Heart left ventricle (tissue), 16 donors: Measurements from ENCODE around the gene FOS. TPM values are rescaled to one million over a fixed set of nuclear protein-coding genes. Genes with fewer than 3 reads are reported as not detected.

Experiments used
- ATAC-seq, 4 donors: fragments of 200-7000 bp; cut with Tn5 transposase; one replicate each; pipeline ENCODE4 v1.9.1; 2020 to 2022; ENCODE audit warnings: moderate library complexity in 4 of 4, mild to moderate bottlenecking in 3 of 4, moderate number of reproducible peaks in 1 of 4
- DNase-seq, 5 donors: peaks; one replicate each; pipeline ENCODE4 v3.0.0-alpha.2; 2020
- H3K27ac ChIP-seq, 12 donors: fragments of 200-600 bp; sonication (generic) in 4 of 12; one replicate each; pipeline versions ENCODE4 v1.5.0 to v1.8.0; 2016 to 2022; ENCODE audit warnings: mild to moderate bottlenecking in 2 of 12
- H3K27me3 ChIP-seq, 9 donors: fragments of 200-600 bp; sonication (generic) in 2 of 9; one replicate each; pipeline versions ENCODE4 v1.5.1 to v1.8.0; 2016 to 2022; ENCODE audit warnings: mild to moderate bottlenecking in 3 of 9
- H3K36me3 ChIP-seq, 9 donors: fragments of 200-600 bp; sonication (generic) in 2 of 9; one replicate each; pipeline versions ENCODE4 v1.5.0 to v1.8.0; 2018 to 2022; ENCODE audit warnings: mild to moderate bottlenecking in 2 of 9
- H3K4me1 ChIP-seq, 12 donors: fragments of 200-600 bp; sonication (generic) in 4 of 12; one replicate each; pipeline versions ENCODE4 v1.5.0 to v1.8.0; 2016 to 2022; ENCODE audit warnings: mild to moderate bottlenecking in 3 of 12
- H3K4me3 ChIP-seq, 12 donors: fragments of 200-600 bp; sonication (generic) in 4 of 12; one replicate each; pipeline versions ENCODE4 v1.5.0 to v1.8.0; 2017 to 2022; ENCODE audit warnings: mild to moderate bottlenecking in 9 of 12, moderate library complexity in 4 of 12
- H3K9me3 ChIP-seq, 12 donors: fragments of 200-600 bp; sonication (generic) in 4 of 12; one replicate each; pipeline versions ENCODE4 v1.5.0 to v1.8.0; 2016 to 2022; ENCODE audit warnings: mild to moderate bottlenecking in 1 of 12
- POLR2A ChIP-seq, 2 donors: fragments of 450-650 bp; IDR thresholded peaks; one replicate each; pipeline ENCODE4 v1.6.1; 2017; ENCODE audit warnings: antibody characterized with exemption in 2 of 2, mild to moderate bottlenecking in 2 of 2, moderate library complexity in 2 of 2
- WGBS, 4 donors: extraction: QIAGEN DNeasy Blood & Tissue Kit in 2 of 4; methylation state at CpG; one replicate each; pipeline versions ENCODE4 v1.1.5 to v1.1.7; 2013 to 2018; 5-methylcytosine and 5-hydroxymethylcytosine counted together
- intact Hi-C, 10 donors: fragments of 100-400 bp; cut with DNase I; formaldehyde crosslinking; loops; one replicate each; pipeline versions ENCODE4 v1.11.1 to v1.14.2; 2022
- polyA plus RNA-seq, 2 donors: library from polyadenylated mRNA; stranded (reverse); fragments of 200-250 nt; gene quantifications; one replicate each; pipeline ENCODE4 v1.2.3, GENCODE V29; 2013
- total RNA-seq, 9 donors: library from RNA; depleted of rRNA in 2 of 9; stranded (reverse); fragments of >200 nt in 2 of 9; fragmentation: NEBNext Ultra II Directional in 3 of 9; extraction: Animal tissue kit (Norgen Biotek cat#: 25700) in 3 of 9; gene quantifications; one replicate each; pipeline versions ENCODE4 v1.1.0 to v1.2.4, GENCODE V29; 2016 to 2023
- TF ChIP-seq, protein P1 (sequence below), 12 donors: fragments of 200-600 bp; sonication (generic) in 4 of 12; IDR thresholded peaks; one replicate each; pipeline versions ENCODE4 v1.5.0 to v1.8.0; 2018 to 2022; ENCODE audit warnings: antibody characterized with exemption in 12 of 12, mild to moderate bottlenecking in 5 of 12
- donor health status: ischemic (EF 13 %, LVEDD 7.1; RV severe dilation, severe dysfunction).
- donor health status: healthy with polysubstance abuse.
- donor health status: DM: no; HTN: yes; CAD: no.
- donor health status: DM: no; HTN: no; CAD: no.
- donor health status: ischemic (EF 25% LVEDD 6.9; RV normal size, moderate dysfunction).
- donor health status: ischemic (EF 25% LVEDD 5.7; RV mildly dilated, moderate dysfunction).
- donor health status: healthy.
- donor health status: DM: yes; HTN: yes; CAD: no.
- donor health status: ischemic (EF 35%, LVEDD 5.7; RV mildly dilated, moderate dysfunction).
- donor health status: nonischemic (EF 11% LVEDD 7.7; RV severe dilation, severe dysfunction).
- donor health status: DM: yes; HTN: yes; CAD: no.
- donor health status: PGD.
- donor health status: ischemic (EF 29% LVEDD 5.4; RV normal size, mild dysfunction).
- donor health status: nonischemic (EF 23%, LVEDD 6.1; RV moderate dilation, normal function).

The FOS gene
- total and polyA plus RNA-seq, 11 donors: 6.5 to 549 (median 28.6) TPM

DNA sequence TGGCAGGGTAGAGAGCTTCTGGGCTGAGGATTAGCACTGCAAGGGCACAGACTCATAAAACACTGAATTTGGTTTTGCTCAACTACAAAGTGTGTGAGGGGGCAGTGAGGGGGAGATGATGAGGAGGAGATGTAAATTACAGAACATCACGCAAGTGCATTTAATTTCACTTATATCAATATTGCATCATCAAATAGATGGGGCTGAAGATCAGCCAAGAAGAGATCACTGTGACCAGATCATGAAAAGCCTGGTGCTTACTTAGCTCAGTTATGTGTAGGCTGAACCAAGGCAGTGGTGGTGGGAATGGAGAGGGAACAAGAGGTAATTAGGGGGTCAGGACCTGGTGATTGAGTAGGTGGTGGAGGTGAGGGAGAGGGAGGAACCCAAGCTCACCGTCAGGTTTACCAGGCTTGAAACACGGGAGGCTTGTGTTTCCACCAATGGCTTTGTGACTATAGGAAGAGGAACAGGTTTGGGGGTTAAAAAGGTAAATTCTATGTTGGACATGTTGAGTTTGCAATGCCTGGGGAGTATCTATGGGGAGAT is 11.3 kb downstream of the FOS start:
- Histone ChIP-seq H3K9me3 (no peaks in the 10 kb centered on the region), H3K4me1 (peaks cover 0 to 39% (median 15%) of the 10 kb centered on the region in 12 donors), H3K4me3 (no peak overlapping the region), H3K27ac (no peak overlapping the region), H3K27me3 (no peaks in the 10 kb centered on the region), H3K36me3 (no peaks in the 10 kb centered on the region)
- intact Hi-C loops: loop anchor here in 6 of 10 donors (5.0 to 10.0 kb wide), 6 partner anchors 33 to 55 kb away; no protein-coding TSS in a partner anchor
- ATAC-seq (no peak), DNase-seq (no peak)
- TF ChIP-seq, protein P1, sequence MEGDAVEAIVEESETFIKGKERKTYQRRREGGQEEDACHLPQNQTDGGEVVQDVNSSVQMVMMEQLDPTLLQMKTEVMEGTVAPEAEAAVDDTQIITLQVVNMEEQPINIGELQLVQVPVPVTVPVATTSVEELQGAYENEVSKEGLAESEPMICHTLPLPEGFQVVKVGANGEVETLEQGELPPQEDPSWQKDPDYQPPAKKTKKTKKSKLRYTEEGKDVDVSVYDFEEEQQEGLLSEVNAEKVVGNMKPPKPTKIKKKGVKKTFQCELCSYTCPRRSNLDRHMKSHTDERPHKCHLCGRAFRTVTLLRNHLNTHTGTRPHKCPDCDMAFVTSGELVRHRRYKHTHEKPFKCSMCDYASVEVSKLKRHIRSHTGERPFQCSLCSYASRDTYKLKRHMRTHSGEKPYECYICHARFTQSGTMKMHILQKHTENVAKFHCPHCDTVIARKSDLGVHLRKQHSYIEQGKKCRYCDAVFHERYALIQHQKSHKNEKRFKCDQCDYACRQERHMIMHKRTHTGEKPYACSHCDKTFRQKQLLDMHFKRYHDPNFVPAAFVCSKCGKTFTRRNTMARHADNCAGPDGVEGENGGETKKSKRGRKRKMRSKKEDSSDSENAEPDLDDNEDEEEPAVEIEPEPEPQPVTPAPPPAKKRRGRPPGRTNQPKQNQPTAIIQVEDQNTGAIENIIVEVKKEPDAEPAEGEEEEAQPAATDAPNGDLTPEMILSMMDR (IDR thresholded peaks at IDR 0.05): no peak
- no peak for TF ChIP-seq POLR2A (IDR thresholded peaks at IDR 0.05)
- WGBS, 4 donors: 84 to 94% (median 85%) methylated on average over 3 of the region's 3 CpGs

DNA sequence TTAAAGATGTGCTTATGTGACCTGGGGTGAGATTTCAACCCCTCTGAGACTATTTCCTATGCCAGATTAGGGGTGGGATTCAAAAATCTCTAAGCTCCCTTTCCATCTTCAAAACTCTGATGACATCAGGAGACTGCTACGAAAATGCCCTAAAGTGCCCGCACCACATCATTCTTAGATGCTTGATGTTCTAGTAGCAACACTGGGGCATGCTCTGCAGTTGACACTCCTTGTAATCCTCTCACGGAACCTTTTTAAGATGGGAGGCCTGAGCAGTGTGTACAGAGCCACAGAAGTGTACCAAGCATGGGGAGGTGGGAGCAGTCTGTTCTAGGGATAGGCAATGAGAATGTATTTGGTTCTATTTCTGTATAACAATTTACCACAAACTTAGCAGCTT is 12.2 kb downstream of the FOS start:
- Histone ChIP-seq H3K4me3 (no peak overlapping the region), H3K4me1 (peaks cover 0 to 44% (median 24%) of the 10 kb centered on the region in 12 donors), H3K9me3 (no peaks in the 10 kb centered on the region), H3K36me3 (no peaks in the 10 kb centered on the region), H3K27ac (no peak overlapping the region), H3K27me3 (no peaks in the 10 kb centered on the region)
- intact Hi-C loops: loop anchor here in 5 of 10 donors (5.0 to 10.0 kb wide), 5 partner anchors 34 to 56 kb away; no protein-coding TSS in a partner anchor
- ATAC-seq (no peak), DNase-seq (no peak)
- WGBS, 4 donors: 90 to 97% (median 91%) methylated on average over 3 of the region's 3 CpGs
- no peak for TF ChIP-seq POLR2A (IDR thresholded peaks at IDR 0.05)
- TF ChIP-seq, protein P1 (IDR thresholded peaks at IDR 0.05): no peak

DNA sequence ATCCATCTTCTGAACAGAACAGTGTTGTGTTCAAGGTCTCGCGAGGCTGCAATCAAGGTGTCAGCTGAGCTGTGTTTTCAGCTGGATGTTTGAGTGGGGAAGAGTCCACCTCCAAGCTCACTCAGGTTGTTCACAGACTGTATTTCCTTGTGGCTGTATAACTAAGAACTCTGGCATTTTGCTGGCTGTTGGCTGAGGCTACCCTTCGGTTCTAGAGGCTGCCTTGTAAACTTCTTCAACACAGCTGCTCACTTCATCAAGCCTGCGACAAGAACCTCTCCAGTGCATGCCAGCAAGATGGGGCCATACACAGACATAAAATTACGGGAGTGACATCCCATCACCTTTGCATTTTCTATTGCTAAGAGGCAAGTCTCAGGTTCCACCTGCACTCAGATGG is 12.7 kb downstream of the FOS start:
- H3K9me3 ChIP-seq: no peaks in the 10 kb centered on the region
- no peak for ATAC-seq
- no peaks in the 10 kb centered on the region for H3K36me3 ChIP-seq
- peaks cover 0 to 49% (median 28%) of the 10 kb centered on the region in 12 donors for H3K4me1 ChIP-seq
- TF ChIP-seq, protein P1 (IDR thresholded peaks at IDR 0.05): no peak
- no peak for TF ChIP-seq POLR2A (IDR thresholded peaks at IDR 0.05)
- intact Hi-C loops: loop anchor here in 5 of 10 donors (5.0 to 10.0 kb wide), 5 partner anchors 34 to 57 kb away; no protein-coding TSS in a partner anchor
- H3K27me3 ChIP-seq: no peaks in the 10 kb centered on the region
- H3K4me3 ChIP-seq: no peak overlapping the region
- no peak overlapping the region for H3K27ac ChIP-seq
- 86 to 93% (median 89%) methylated on average over 5 of the region's 5 CpGs for WGBS, 4 donors
- no peak for DNase-seq

DNA sequence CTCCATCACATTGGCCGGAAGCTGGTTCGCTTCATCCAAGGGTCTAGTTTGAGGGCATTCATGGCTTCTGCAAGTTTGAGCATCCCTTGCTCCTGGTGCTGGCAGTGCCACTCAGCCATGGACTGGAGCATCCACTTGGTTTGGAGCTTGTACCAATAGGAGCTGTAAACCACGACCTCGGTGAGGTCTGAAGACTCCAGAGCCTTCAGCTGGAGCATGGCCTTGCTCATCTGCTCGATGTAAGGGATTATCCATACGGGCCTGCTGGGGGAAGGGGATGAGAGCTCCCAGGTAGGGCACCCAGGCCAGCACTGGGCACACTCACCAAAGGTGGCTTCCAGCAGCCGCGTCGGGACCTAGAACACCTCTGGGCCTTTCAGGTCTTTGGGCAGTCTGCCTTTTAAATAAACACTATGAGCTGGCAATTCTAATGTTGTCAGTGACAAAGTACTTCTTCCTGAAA is 13.5 kb downstream of the FOS start:
- WGBS, 4 donors: 85 to 89% (median 86%) methylated on average over 9 of the region's 9 CpGs

More for the DNA sequence above, 13.5 kb downstream of the FOS start:
- H3K4me3 ChIP-seq: no peak overlapping the region
- no peaks in the 10 kb centered on the region for H3K9me3 ChIP-seq
- H3K4me1 ChIP-seq: peaks cover 0 to 47% (median 27%) of the 10 kb centered on the region in 12 donors
- TF ChIP-seq POLR2A (IDR thresholded peaks at IDR 0.05): no peak
- ATAC-seq (no peak), DNase-seq (no peak)
- H3K36me3 ChIP-seq: no peaks in the 10 kb centered on the region
- H3K27me3 ChIP-seq: no peaks in the 10 kb centered on the region
- H3K27ac ChIP-seq: no peak overlapping the region
- intact Hi-C loops: loop anchor here in 5 of 10 donors (5.0 to 10.0 kb wide), 5 partner anchors 35 to 57 kb away; no protein-coding TSS in a partner anchor
